CD4-positive, alpha-beta T cell (primary cell): ENCODE measurements around the gene SYTL5. TPM values are rescaled to one million over a fixed set of nuclear protein-coding genes. Genes with fewer than 3 reads are reported as not detected.

Experiments used
- ATAC-seq: fragments of 200-7000 bp; cut with Tn5 transposase; one replicate; pipeline ENCODE4 v1.10.0; 2022; ENCODE audit warnings: mild to moderate bottlenecking; ENCODE audit not compliant: poor library complexity
- CTCF ChIA-PET: fragments of 350-600 bp; sonication (Branson Sonifier 250); formaldehyde crosslinking; loops from one replicate; lab custom pipeline; 2021; ENCODE audit warnings: antibody characterized with exemption, inconsistent platforms; lab: Charles Lee
- POLR2A ChIA-PET: fragments of 350-600 bp; sonication (Branson Sonifier 250); formaldehyde crosslinking; loops from one replicate; lab custom pipeline; 2021; ENCODE audit warnings: antibody characterized with exemption, inconsistent platforms; lab: Charles Lee
- DNase-seq, 14 experiments: peaks; one replicate each; pipeline ENCODE4 v3.0.0-alpha.2; 2013 to 2020; ENCODE audit warnings: mixed read lengths in 2 of 14
- H3K27ac ChIP-seq, 2 donors: one replicate each; pipeline versions ENCODE4 v1.5.1 to v1.7.0; 2013; ENCODE audit warnings: low read length in 2 of 2, low read depth in 1 of 2, mild to moderate bottlenecking in 1 of 2
- H3K27me3 ChIP-seq, 2 experiments: 1 replicate in 1 of 2; 2 replicates in 1 of 2; pipeline versions ENCODE4 v1.6.1 to v1.7.0; 2013; ENCODE audit warnings: low read length in 2 of 2, control low read depth in 1 of 2, mild to moderate bottlenecking in 1 of 2, moderate library complexity in 1 of 2; ENCODE audit not compliant: insufficient read depth in 2 of 2, control insufficient read depth in 1 of 2
- H3K36me3 ChIP-seq: one replicate; pipeline ENCODE4 v1.6.1; 2013; ENCODE audit warnings: low read length, control low read depth; ENCODE audit not compliant: insufficient read depth
- H3K4me1 ChIP-seq: one replicate; pipeline ENCODE4 v1.6.1; 2013; ENCODE audit warnings: low read length, control low read depth; ENCODE audit not compliant: insufficient read depth
- H3K4me3 ChIP-seq: one replicate; pipeline ENCODE4 v1.5.1; 2013; ENCODE audit warnings: mild to moderate bottlenecking, low read length, moderate library complexity
- H3K9me3 ChIP-seq, 2 experiments: 1 replicate in 1 of 2; 2 replicates in 1 of 2; pipeline versions ENCODE4 v1.6.1 to v1.7.0; 2013; ENCODE audit warnings: low read length in 2 of 2, mild to moderate bottlenecking in 2 of 2, control low read depth in 1 of 2, moderate library complexity in 1 of 2; ENCODE audit not compliant: control insufficient read depth in 1 of 2, insufficient read depth in 1 of 2
- H3K27ac Mint-ChIP-seq: one replicate; pipeline ENCODE4 v1.8.0; 2020; ENCODE audit warnings: mixed read lengths
- H3K27me3 Mint-ChIP-seq: one replicate; pipeline ENCODE4 v1.8.0; 2021; ENCODE audit warnings: mixed read lengths
- H3K36me3 Mint-ChIP-seq: one replicate; pipeline ENCODE4 v1.8.0; 2021; ENCODE audit warnings: low read depth, mixed read lengths
- H3K4me1 Mint-ChIP-seq: one replicate; pipeline ENCODE4 v1.8.0; 2021; ENCODE audit warnings: low read depth, mixed read lengths
- H3K4me3 Mint-ChIP-seq: one replicate; pipeline ENCODE4 v1.8.0; 2020; ENCODE audit warnings: mild to moderate bottlenecking, mixed read lengths
- H3K9me3 Mint-ChIP-seq: one replicate; pipeline ENCODE4 v1.8.0; 2020; ENCODE audit warnings: mixed read lengths
- intact Hi-C, 2 experiments: fragments of 100-400 bp; cut with DNase I in 1 of 2; cut with micrococcal nuclease in 1 of 2; formaldehyde crosslinking; loops; one replicate each; pipeline versions ENCODE4 v1.15.1 to v1.9.0; 2023 to 2025; cut with DNase I, micrococcal nuclease
- total RNA-seq, 174 experiments: library from RNA in 2 of 174; stranded (reverse) in 2 of 174; gene quantifications; one replicate each; pipeline ENCODE4 v1.2.3 and lab custom pipeline; 2021 to 2026
- TF ChIP-seq, protein P1 (sequence below): fragments of 200-600 bp; IDR thresholded peaks from one replicate; pipeline ENCODE4 v1.8.0; 2022; ENCODE audit warnings: antibody characterized with exemption, mild to moderate bottlenecking

SYTL5 gene
- total RNA-seq, 2 experiments from 2014 or later: not detected

DNA sequence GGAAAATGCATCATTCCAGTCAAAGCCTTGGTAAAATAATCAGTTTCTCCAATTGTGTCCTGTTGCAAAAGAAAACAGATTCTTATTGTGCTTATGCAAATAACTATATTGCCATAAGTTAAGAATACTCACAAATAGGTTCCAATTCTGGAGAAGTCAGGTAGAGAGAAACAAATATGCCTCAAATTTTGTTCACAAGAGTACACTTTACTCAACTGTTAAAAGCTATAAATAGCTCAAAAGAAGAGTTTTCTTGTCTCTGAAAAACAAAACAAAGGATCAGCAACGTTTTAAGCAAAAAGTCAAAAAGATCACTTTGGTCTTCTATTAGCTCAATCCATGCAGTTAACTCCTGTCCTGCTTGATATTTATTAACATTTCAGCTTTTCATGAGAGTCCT lies 21.9 kb downstream of the SYTL5 start:
- peaks cover 9% of the 10 kb centered on the region for H3K27me3 Mint-ChIP-seq
- H3K4me3 ChIP-seq: no peak overlapping the region
- DNase-seq (no peak), ATAC-seq (no peak)
- H3K9me3 Mint-ChIP-seq: no peaks in the 10 kb centered on the region
- CTCF ChIA-PET: no interaction called here
- peaks cover 0 to 4% of the 10 kb centered on the region in 2 experiments for H3K9me3 ChIP-seq
- TF ChIP-seq, protein P1, sequence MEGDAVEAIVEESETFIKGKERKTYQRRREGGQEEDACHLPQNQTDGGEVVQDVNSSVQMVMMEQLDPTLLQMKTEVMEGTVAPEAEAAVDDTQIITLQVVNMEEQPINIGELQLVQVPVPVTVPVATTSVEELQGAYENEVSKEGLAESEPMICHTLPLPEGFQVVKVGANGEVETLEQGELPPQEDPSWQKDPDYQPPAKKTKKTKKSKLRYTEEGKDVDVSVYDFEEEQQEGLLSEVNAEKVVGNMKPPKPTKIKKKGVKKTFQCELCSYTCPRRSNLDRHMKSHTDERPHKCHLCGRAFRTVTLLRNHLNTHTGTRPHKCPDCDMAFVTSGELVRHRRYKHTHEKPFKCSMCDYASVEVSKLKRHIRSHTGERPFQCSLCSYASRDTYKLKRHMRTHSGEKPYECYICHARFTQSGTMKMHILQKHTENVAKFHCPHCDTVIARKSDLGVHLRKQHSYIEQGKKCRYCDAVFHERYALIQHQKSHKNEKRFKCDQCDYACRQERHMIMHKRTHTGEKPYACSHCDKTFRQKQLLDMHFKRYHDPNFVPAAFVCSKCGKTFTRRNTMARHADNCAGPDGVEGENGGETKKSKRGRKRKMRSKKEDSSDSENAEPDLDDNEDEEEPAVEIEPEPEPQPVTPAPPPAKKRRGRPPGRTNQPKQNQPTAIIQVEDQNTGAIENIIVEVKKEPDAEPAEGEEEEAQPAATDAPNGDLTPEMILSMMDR: no peak
- no peak overlapping the region for H3K4me3 Mint-ChIP-seq
- POLR2A ChIA-PET: no interaction called here
- intact Hi-C loops: no loop called here
- H3K4me1 Mint-ChIP-seq: no peaks in the 10 kb centered on the region
- no peaks in the 10 kb centered on the region for H3K4me1 ChIP-seq
- H3K36me3 ChIP-seq: no peaks in the 10 kb centered on the region
- peaks cover 0 to 3% of the 10 kb centered on the region in 2 experiments for H3K27me3 ChIP-seq
- H3K27ac Mint-ChIP-seq: no peak overlapping the region
- H3K36me3 Mint-ChIP-seq: no peaks in the 10 kb centered on the region
- H3K27ac ChIP-seq: no peak overlapping the region

DNA sequence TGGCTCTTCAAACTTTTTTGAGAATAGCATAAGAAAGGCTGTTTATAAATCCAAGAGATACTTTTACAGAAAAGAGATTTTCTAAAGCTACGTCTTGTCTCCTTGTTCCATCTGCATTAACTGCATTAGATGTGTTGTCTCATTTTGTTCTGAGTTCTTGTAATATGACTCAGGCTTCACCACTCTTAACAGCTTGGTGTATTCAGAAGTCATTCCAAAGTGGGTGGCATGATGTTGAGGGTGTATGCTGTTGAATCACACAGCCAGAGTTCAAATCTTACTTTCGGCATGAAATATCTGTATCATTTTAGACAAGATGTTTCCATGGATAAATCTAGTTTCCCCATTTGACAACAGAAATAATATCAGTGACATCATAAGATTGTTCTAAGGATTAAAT lies 30.1 kb downstream of the SYTL5 start:
- Histone ChIP-seq H3K27ac (no peak overlapping the region), H3K36me3 (no peaks in the 10 kb centered on the region), H3K27me3 (no peaks in the 10 kb centered on the region), H3K4me1 (no peaks in the 10 kb centered on the region), H3K4me3 (no peak overlapping the region), H3K9me3 (no peaks in the 10 kb centered on the region)
- intact Hi-C loops: no loop called here
- H3K4me3 Mint-ChIP-seq: no peak overlapping the region
- H3K36me3 Mint-ChIP-seq: no peaks in the 10 kb centered on the region
- POLR2A ChIA-PET: no interaction called here
- peaks cover 4% of the 10 kb centered on the region for H3K27me3 Mint-ChIP-seq
- no peak for DNase-seq
- no peak for ATAC-seq
- CTCF ChIA-PET: no interaction called here
- TF ChIP-seq, protein P1: no peak
- H3K4me1 Mint-ChIP-seq: no peaks in the 10 kb centered on the region
- no peaks in the 10 kb centered on the region for H3K9me3 Mint-ChIP-seq
- no peak overlapping the region for H3K27ac Mint-ChIP-seq

DNA sequence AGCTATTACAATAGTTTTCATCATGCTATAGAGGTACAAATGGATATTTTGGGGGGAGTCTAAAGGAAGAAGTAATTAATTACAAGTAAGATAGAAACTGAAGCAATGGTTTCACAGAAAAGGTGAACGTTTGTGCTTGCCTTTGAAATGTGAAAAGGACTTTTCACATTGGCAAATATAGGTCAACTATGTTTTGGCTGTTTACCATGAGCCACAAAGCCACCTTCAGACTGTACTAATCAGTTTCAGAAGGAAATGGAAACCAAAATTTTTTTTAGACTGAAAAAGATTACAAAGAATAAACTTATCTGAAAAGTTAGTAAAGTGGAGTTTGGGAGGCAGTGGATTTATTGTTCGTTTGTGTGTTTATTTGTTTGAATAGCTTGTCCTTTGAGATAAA lies 32.1 kb downstream of the SYTL5 start:
- no peak overlapping the region for H3K4me3 Mint-ChIP-seq
- ATAC-seq: no peak
- intact Hi-C loops: no loop called here
- no peaks in the 10 kb centered on the region for H3K9me3 Mint-ChIP-seq
- Histone ChIP-seq H3K9me3 (no peaks in the 10 kb centered on the region), H3K36me3 (no peaks in the 10 kb centered on the region), H3K4me3 (no peak overlapping the region), H3K27me3 (no peaks in the 10 kb centered on the region), H3K4me1 (no peaks in the 10 kb centered on the region), H3K27ac (no peak overlapping the region)
- ChIA-PET POLR2A (no interaction called here), CTCF (interaction anchor here (1.1 kb wide), 1 partner anchor 56 kb away, joined by 3 read pairs; no protein-coding TSS in a partner anchor)
- no peak overlapping the region for H3K27ac Mint-ChIP-seq
- H3K36me3 Mint-ChIP-seq: no peaks in the 10 kb centered on the region
- H3K27me3 Mint-ChIP-seq: no peaks in the 10 kb centered on the region
- TF ChIP-seq, protein P1: no peak
- no peaks in the 10 kb centered on the region for H3K4me1 Mint-ChIP-seq
- DNase-seq: peak in 2 of 14 experiments; percentile 0 to 20
